Endothelial cell of umbilical vein (primary cell): Measurements from ENCODE around the gene OR2B6. TPM values are rescaled to one million over a fixed set of nuclear protein-coding genes. Genes with fewer than 3 reads are reported as not detected.

Source experiments
- BruUV-seq: library from RNA; stranded (reverse); fragments of 400-500 nt; replicated peaks from 2 replicates; lab custom pipeline; 2021; lab: Mats Ljungman, UMichigan
- CTCF ChIA-PET: fragments of 300-600, 350-600 bp; sonication (Branson Sonifier 250); formaldehyde crosslinking; loops from one replicate; lab custom pipeline; 2021; ENCODE audit warnings: antibody characterized with exemption, inconsistent platforms; lab: Charles Lee
- POLR2A ChIA-PET: fragments of 300-600, 350-600 bp; sonication (Branson Sonifier 250); formaldehyde crosslinking; loops from one replicate; lab custom pipeline; 2021; ENCODE audit warnings: antibody characterized with exemption, inconsistent platforms; lab: Charles Lee
- DNase-seq: peaks from one replicate; pipeline ENCODE4 v3.0.0-alpha.2; 2011; ENCODE audit warnings: low read depth, low spot score
- FAIRE-seq: peaks from 2 replicates; lab custom pipeline; 2011; peaks lifted over from hg19 to GRCh38; lab: Jason Lieb, UNC
- H2AFZ ChIP-seq: 2 replicates; pipeline ENCODE4 v1.6.0; 2012; ENCODE audit warnings: low read depth, low read length, control low read depth, inconsistent platforms
- H3K27ac ChIP-seq: 2 replicates; pipeline ENCODE4 v1.5.1; 2011; ENCODE audit warnings: low read depth, mild to moderate bottlenecking, control low read depth, low read length, moderate library complexity; ENCODE audit not compliant: insufficient read depth
- H3K27me3 ChIP-seq, 2 experiments: 2 replicates each; pipeline versions ENCODE4 v1.6.0 to v1.6.1; 2011; ENCODE audit warnings: low read length in 2 of 2, mixed read lengths in 1 of 2; ENCODE audit not compliant: control insufficient read depth in 2 of 2, insufficient read depth in 2 of 2
- H3K36me3 ChIP-seq, 2 experiments: 2 replicates in 1 of 2; 3 replicates in 1 of 2; pipeline ENCODE4 v1.5.1; 2011; ENCODE audit warnings: low read length in 2 of 2, mild to moderate bottlenecking in 1 of 2, moderate library complexity in 1 of 2; ENCODE audit not compliant: control insufficient read depth in 2 of 2, insufficient read depth in 2 of 2; ENCODE audit errors: extremely low read depth in 1 of 2
- H3K4me1 ChIP-seq: 3 replicates; pipeline ENCODE4 v1.5.1; 2011; ENCODE audit warnings: mild to moderate bottlenecking, low read length; ENCODE audit not compliant: control insufficient read depth, insufficient read depth; ENCODE audit errors: extremely low read depth
- H3K4me2 ChIP-seq: 2 replicates; pipeline ENCODE4 v1.6.1; 2011; ENCODE audit warnings: low read length, control low read depth, mixed read lengths; ENCODE audit not compliant: insufficient read depth
- H3K4me3 ChIP-seq, 3 experiments: fragments of 200-600 bp in 1 of 3; sonication (generic), shearing (Covaris generic) in 1 of 3; replicated peaks in 1 of 3; 2 replicates each; pipeline ENCODE4 v1.5.1; 2011 to 2016; ENCODE audit warnings: control low read depth in 3 of 3, low read length in 3 of 3, mild to moderate bottlenecking in 2 of 3, inconsistent platforms in 1 of 3, low read depth in 1 of 3, moderate library complexity in 1 of 3; ENCODE audit not compliant: insufficient read depth in 1 of 3
- H3K79me2 ChIP-seq: 2 replicates; pipeline ENCODE4 v1.6.0; 2012; ENCODE audit warnings: low read length, inconsistent platforms; ENCODE audit not compliant: control insufficient read depth, insufficient read depth
- H3K9ac ChIP-seq: replicated peaks from 2 replicates; pipeline ENCODE3; 2011; ENCODE audit warnings: low read length, control low read depth; ENCODE audit not compliant: insufficient read depth; ENCODE audit errors: extremely low read depth
- H3K9me1 ChIP-seq: replicated peaks from 3 replicates; pipeline ENCODE4 v1.6.0; 2011; ENCODE audit warnings: mild to moderate bottlenecking, low read length; ENCODE audit not compliant: control insufficient read depth, insufficient read depth; ENCODE audit errors: extremely low read depth
- H3K9me3 ChIP-seq: replicated peaks from 2 replicates; pipeline ENCODE4 v1.5.1; 2012; ENCODE audit warnings: low read length, inconsistent platforms; ENCODE audit not compliant: control insufficient read depth, insufficient read depth
- H4K20me1 ChIP-seq: replicated peaks from 2 replicates; pipeline ENCODE3; 2011; ENCODE audit warnings: mild to moderate bottlenecking, low read length; ENCODE audit not compliant: control insufficient read depth, insufficient read depth; ENCODE audit errors: extremely low read depth
- CTCF ChIP-seq, 2 donors: IDR thresholded peaks; 1 replicate in 1 of 2; 2 replicates in 1 of 2; pipeline ENCODE4 v1.5.1; 2011; ENCODE audit warnings: low read length in 2 of 2, mild to moderate bottlenecking in 2 of 2, moderate library complexity in 2 of 2, control low read depth in 1 of 2, inconsistent platforms in 1 of 2, low read depth in 1 of 2; ENCODE audit not compliant: insufficient read depth in 1 of 2; ENCODE audit errors: extremely low read depth in 1 of 2
- EZH2 ChIP-seq: IDR thresholded peaks from 2 replicates; pipeline ENCODE4 v1.6.1; 2012; ENCODE audit warnings: borderline replicate concordance, low read depth, mild to moderate bottlenecking, moderate library complexity, low read length, inconsistent platforms; ENCODE audit not compliant: severe bottlenecking
- FOS ChIP-seq: IDR thresholded peaks from 2 replicates; pipeline ENCODE4 v1.6.1; 2011; ENCODE audit warnings: mild to moderate bottlenecking, low read length, moderate library complexity, borderline replicate concordance; ENCODE audit not compliant: insufficient read depth
- GATA2 ChIP-seq: IDR thresholded peaks from 2 replicates; pipeline ENCODE4 v1.7.0; 2011; ENCODE audit warnings: low read depth, mild to moderate bottlenecking, moderate library complexity, mixed read lengths, low read length; ENCODE audit not compliant: insufficient read length, insufficient read depth
- JUN ChIP-seq: IDR thresholded peaks from 2 replicates; pipeline ENCODE4 v1.6.1; 2011; ENCODE audit warnings: borderline replicate concordance, low read depth; ENCODE audit not compliant: insufficient read length, insufficient read depth
- MAX ChIP-seq: IDR thresholded peaks from 2 replicates; pipeline ENCODE4 v1.6.1; 2011; ENCODE audit not compliant: insufficient read depth, insufficient read length
- MYC ChIP-seq: IDR thresholded peaks from one replicate; pipeline ENCODE4 v1.6.1; 2011; ENCODE audit warnings: mild to moderate bottlenecking, low read depth, low read length
- POLR2A ChIP-seq: IDR thresholded peaks from 2 replicates; pipeline ENCODE4 v1.6.1; 2012; ENCODE audit warnings: low read depth, mild to moderate bottlenecking, control low read depth, low read length
- POLR2AphosphoS5 ChIP-seq: IDR thresholded peaks from 2 replicates; pipeline ENCODE4 v1.6.1; 2012; ENCODE audit warnings: low read depth, mild to moderate bottlenecking, control low read depth, low read length, moderate library complexity; ENCODE audit not compliant: insufficient read depth
- dilution Hi-C: fragments of 300-500 bp; cut with MboI; formaldehyde crosslinking; loops from one replicate; pipeline ENCODE4 v1.15.0; 2019; ENCODE audit warnings: low sequenced_read_pairs; ENCODE audit not compliant: extremely low pct_ligation_motif_present
- intact Hi-C: fragments of 100-400 bp; cut with micrococcal nuclease; formaldehyde crosslinking; loops from one replicate; pipeline ENCODE4 v1.10.0; 2022
- polyA plus RNA-seq, 4 experiments: library from polyadenylated mRNA; depleted of rRNA in 3 of 4; stranded (reverse) in 3 of 4; unstranded in 1 of 4; fragments of >200 nt; gene quantifications; 2 replicates each; pipeline versions ENCODE4 v1.2.1 to v1.2.3, GENCODE V29; 2011 to 2012; ENCODE audit warnings: missing spikeins in 1 of 4
- total RNA-seq: library from RNA; stranded (reverse); gene quantifications from 2 replicates; pipeline ENCODE4 v1.2.3, GENCODE V29; 2021

Gene OR2B6
- total and polyA plus RNA-seq, 2 donors (not counting 3 experiments of a cell fraction or from before 2014, with no cell fraction given), result not detected

DNA sequence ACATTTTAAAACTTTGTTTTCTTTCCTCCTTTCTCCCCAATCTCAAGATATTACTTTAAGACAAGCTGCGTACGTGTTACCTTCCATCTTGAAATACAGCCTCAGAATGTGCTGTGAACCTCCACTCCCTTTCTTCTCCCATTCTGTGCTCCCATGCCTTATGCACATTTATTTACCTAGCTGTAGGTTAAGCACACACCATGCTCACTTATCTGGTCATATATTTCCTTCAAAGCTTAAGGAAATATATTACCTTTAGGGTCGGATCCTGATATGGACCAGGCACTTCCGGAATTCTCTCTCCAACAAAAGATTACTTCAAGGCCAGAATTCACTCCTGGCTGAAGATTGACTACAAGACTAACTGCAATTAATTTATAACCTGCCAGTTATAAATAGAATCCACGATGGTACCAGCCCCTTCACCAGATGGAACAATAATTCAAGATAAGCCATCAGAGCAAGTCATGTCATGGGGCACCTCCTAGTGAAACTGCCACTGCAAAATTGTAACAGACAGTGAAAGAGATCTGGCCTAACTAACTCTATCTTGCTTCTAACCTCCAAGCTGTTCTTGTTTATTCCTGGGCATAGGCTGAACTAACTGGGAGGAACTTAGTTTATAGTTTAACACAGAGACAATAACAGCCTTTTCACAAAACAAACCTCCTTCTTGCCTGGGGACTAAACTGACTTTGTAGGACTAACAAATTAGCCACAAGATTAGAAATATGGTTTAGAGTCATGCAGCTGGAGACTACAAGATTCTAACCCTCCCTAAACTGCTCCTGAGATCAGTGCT is 47.5 kb downstream of the OR2B6 start:
- POLR2A ChIA-PET, result no interaction called here
- no peak for TF ChIP-seq GATA2
- TF ChIP-seq EZH2, result no peak
- TF ChIP-seq FOS, result no peak
- TF ChIP-seq POLR2A, result no peak
- TF ChIP-seq JUN, result no peak
- no peak for TF ChIP-seq MAX
- no peak for TF ChIP-seq POLR2AphosphoS5
- TF ChIP-seq CTCF (IDR thresholded peaks at IDR 0.05; ENCODE audit: extremely low read depth in 1 of 2, insufficient read depth in 1 of 2, low read depth in 1 of 2, low read length in 2 of 2), result no peak
- TF ChIP-seq MYC, result no peak
- Histone ChIP-seq H3K79me2 (no peaks in the 10 kb centered on the region), H3K4me3 (no peak overlapping the region), H3K4me1 (no peaks in the 10 kb centered on the region), H3K4me2 (no peak overlapping the region), H3K9ac (no peak overlapping the region), H4K20me1 (no peaks in the 10 kb centered on the region), H3K9me1 (no peaks in the 10 kb centered on the region), H3K27ac (no peak overlapping the region), H3K9me3 (no peaks in the 10 kb centered on the region), H3K36me3 (no peaks in the 10 kb centered on the region), H2AFZ (no peak overlapping the region), H3K27me3 (no peaks in the 10 kb centered on the region)
- CTCF ChIA-PET, result no interaction called here
- FAIRE-seq (no peak), DNase-seq (no peak)
- BruUV-seq, result no TSS peak
- intact Hi-C loops, result no loop called here
- dilution Hi-C loops, result no loop called here
